Gastrocnemius medialis (tissue), 4 donors: ENCODE measurements around the gene CUX1.

Source experiments
- POLR2A ChIP-seq, 2 donors: fragments of 450-650 bp; IDR thresholded peaks; one replicate each; pipeline ENCODE4 v1.6.1; 2017; ENCODE audit warnings: antibody characterized with exemption in 2 of 2, mild to moderate bottlenecking in 2 of 2, moderate library complexity in 2 of 2
- TF ChIP-seq, protein P1 (sequence below), 5 experiments: fragments of 450-650 bp in 3 of 5; fragments of 200-600 bp in 2 of 5; sonication (generic) in 2 of 5; IDR thresholded peaks in 4 of 5; conservative IDR thresholded peaks in 1 of 5; 1 replicate in 4 of 5; 2 replicates in 1 of 5; pipeline ENCODE4 v1.5.1; 2016 to 2019; ENCODE audit warnings: antibody characterized with exemption in 5 of 5, mild to moderate bottlenecking in 3 of 5, moderate library complexity in 3 of 5

DNA sequence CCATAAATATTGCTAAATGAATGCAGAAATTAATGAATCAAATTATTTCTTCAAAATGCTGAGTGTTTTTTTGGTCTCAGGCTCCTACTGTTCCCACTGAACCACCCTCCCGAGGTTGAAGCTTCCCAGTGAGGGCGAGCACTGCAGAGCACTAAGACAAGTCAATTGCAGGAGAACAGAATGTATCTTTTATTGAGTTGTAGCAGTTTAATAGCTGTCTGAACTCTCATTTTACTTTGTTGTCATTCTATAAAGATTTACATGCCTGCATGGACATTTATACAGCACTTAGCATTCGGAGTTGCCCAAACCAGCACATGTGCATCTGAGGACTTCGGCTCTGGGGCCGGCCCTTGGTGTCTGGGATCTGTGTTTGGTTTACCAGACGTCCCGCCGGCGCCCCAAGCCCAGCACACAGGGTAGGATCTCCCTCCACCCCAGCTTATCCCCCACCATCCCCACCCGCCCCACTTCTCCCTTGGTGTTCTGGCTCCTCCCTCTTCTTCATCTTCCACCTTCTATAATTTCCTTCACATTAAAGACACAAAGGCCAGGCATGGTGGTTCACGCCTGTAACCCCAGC is 258.2 kb downstream of the CUX1 start:
- TF ChIP-seq, protein P1, sequence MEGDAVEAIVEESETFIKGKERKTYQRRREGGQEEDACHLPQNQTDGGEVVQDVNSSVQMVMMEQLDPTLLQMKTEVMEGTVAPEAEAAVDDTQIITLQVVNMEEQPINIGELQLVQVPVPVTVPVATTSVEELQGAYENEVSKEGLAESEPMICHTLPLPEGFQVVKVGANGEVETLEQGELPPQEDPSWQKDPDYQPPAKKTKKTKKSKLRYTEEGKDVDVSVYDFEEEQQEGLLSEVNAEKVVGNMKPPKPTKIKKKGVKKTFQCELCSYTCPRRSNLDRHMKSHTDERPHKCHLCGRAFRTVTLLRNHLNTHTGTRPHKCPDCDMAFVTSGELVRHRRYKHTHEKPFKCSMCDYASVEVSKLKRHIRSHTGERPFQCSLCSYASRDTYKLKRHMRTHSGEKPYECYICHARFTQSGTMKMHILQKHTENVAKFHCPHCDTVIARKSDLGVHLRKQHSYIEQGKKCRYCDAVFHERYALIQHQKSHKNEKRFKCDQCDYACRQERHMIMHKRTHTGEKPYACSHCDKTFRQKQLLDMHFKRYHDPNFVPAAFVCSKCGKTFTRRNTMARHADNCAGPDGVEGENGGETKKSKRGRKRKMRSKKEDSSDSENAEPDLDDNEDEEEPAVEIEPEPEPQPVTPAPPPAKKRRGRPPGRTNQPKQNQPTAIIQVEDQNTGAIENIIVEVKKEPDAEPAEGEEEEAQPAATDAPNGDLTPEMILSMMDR (IDR thresholded peaks at IDR 0.05 in 4 of 5, conservative IDR thresholded peaks at IDR 0.05 in 1 of 5): no peak
- no peak for TF ChIP-seq POLR2A (IDR thresholded peaks at IDR 0.05)
